H1 (cell line): ENCODE results near the gene GANAB. TPM values are rescaled to one million over a fixed set of nuclear protein-coding genes. Genes with fewer than 3 reads are reported as not detected.

ENCODE experiments used
- CTCF ChIA-PET: fragments of 300-600 bp; sonication (Branson Sonifier 250); formaldehyde crosslinking; loops from one replicate; lab custom pipeline; 2021; ENCODE audit not compliant: partially characterized antibody; lab: Charles Lee
- POLR2A ChIA-PET: fragments of 300-600 bp; sonication (Branson Sonifier 250); formaldehyde crosslinking; loops from one replicate; lab custom pipeline; 2021; ENCODE audit warnings: inconsistent platforms; ENCODE audit not compliant: partially characterized antibody; lab: Charles Lee
- DNase-seq, 2 experiments: peaks; one replicate each; pipeline versions ENCODE4 v3.0.0 to v3.0.0-alpha.2; 2010 to 2022; ENCODE audit warnings: low spot score in 2 of 2, low read depth in 1 of 2, mixed read lengths in 1 of 2
- FAIRE-seq: peaks from 2 replicates; lab custom pipeline; 2011; peaks lifted over from hg19 to GRCh38; lab: Jason Lieb, UNC
- H2AFZ ChIP-seq: 2 replicates; pipeline ENCODE4 v1.8.1; 2012; ENCODE audit warnings: low read length, inconsistent platforms
- H2AK5ac ChIP-seq: 2 replicates; pipeline ENCODE4 v1.6.1; 2013; ENCODE audit warnings: low read depth, low read length
- H2BK120ac ChIP-seq: replicated peaks from 2 replicates; pipeline ENCODE3; 2013; ENCODE audit warnings: low read depth, low read length, inconsistent platforms
- H2BK12ac ChIP-seq: 2 replicates; pipeline ENCODE4 v1.6.1; 2013; ENCODE audit warnings: low read depth, low read length
- H2BK15ac ChIP-seq: 2 replicates; pipeline ENCODE4 v1.6.1; 2013; ENCODE audit warnings: low read length
- H2BK20ac ChIP-seq: 2 replicates; pipeline ENCODE4 v1.6.1; 2013; ENCODE audit warnings: low read length
- H2BK5ac ChIP-seq: 2 replicates; pipeline ENCODE4 v1.6.1; 2013; ENCODE audit warnings: low read depth, low read length
- H3K14ac ChIP-seq: 2 replicates; pipeline ENCODE4 v1.6.1; 2013; ENCODE audit warnings: inconsistent platforms; ENCODE audit not compliant: insufficient read length
- H3K18ac ChIP-seq: 2 replicates; pipeline ENCODE4 v1.6.1; 2013; ENCODE audit warnings: low read length; ENCODE audit errors: extremely low read depth
- H3K23ac ChIP-seq: 2 replicates; pipeline ENCODE4 v1.6.1; 2013; ENCODE audit warnings: inconsistent platforms; ENCODE audit not compliant: insufficient read length
- H3K23me2 ChIP-seq: 2 replicates; pipeline ENCODE4 v1.6.1; 2013; ENCODE audit warnings: low read depth, low read length
- H3K27ac ChIP-seq: 2 replicates; pipeline ENCODE4 v1.6.1; 2011; ENCODE audit warnings: low read depth, low read length, inconsistent platforms
- H3K27me3 ChIP-seq, 4 experiments: replicated peaks in 1 of 4; 1 replicate in 1 of 4; 2 replicates in 3 of 4; pipeline versions ENCODE4 v1.6.1 to v1.8.1; 2011 to 2013; ENCODE audit warnings: low read length in 3 of 4, mild to moderate bottlenecking in 3 of 4, inconsistent platforms in 2 of 4, mixed read lengths in 2 of 4, moderate library complexity in 1 of 4; ENCODE audit not compliant: control insufficient read depth in 3 of 4, insufficient read depth in 3 of 4; ENCODE audit errors: extremely low read depth in 1 of 4
- H3K36me3 ChIP-seq, 4 experiments: 2 replicates each; pipeline versions ENCODE4 v1.6.1 to v1.8.1; 2011 to 2013; ENCODE audit warnings: mild to moderate bottlenecking in 4 of 4, low read length in 3 of 4, moderate library complexity in 2 of 4, control low read depth in 1 of 4, inconsistent platforms in 1 of 4; ENCODE audit not compliant: insufficient read depth in 4 of 4, control insufficient read depth in 2 of 4
- H3K4ac ChIP-seq: replicated peaks from 2 replicates; pipeline ENCODE3; 2013; ENCODE audit warnings: low read length, low read depth, mixed read lengths, inconsistent platforms; ENCODE audit not compliant: insufficient read length
- H3K4me1 ChIP-seq, 4 experiments: replicated peaks in 1 of 4; 1 replicate in 1 of 4; 2 replicates in 3 of 4; pipeline versions ENCODE4 v1.6.1 to v1.8.1; 2011 to 2013; ENCODE audit warnings: low read length in 3 of 4, inconsistent platforms in 2 of 4, mixed read lengths in 1 of 4; ENCODE audit not compliant: insufficient read depth in 4 of 4, control insufficient read depth in 3 of 4
- H3K4me2 ChIP-seq, 2 experiments: 2 replicates each; pipeline versions ENCODE4 v1.6.1 to v1.8.1; 2011 to 2013; ENCODE audit warnings: low read depth in 2 of 2, low read length in 2 of 2, control low read depth in 1 of 2, inconsistent platforms in 1 of 2, mild to moderate bottlenecking in 1 of 2; ENCODE audit not compliant: insufficient read depth in 1 of 2
- H3K4me3 ChIP-seq, 4 experiments: fragments of 200-600, 300-600 bp in 1 of 4; sonication (generic), shearing (Covaris generic), sonication (Bioruptor Twin) in 1 of 4; 2 replicates each; pipeline versions ENCODE4 v1.5.1 to v1.8.1; 2011 to 2016; ENCODE audit warnings: low read length in 4 of 4, low read depth in 3 of 4, control low read depth in 2 of 4, inconsistent platforms in 2 of 4, mild to moderate bottlenecking in 2 of 4, mixed read lengths in 1 of 4, moderate library complexity in 1 of 4; ENCODE audit not compliant: insufficient read depth in 2 of 4; ENCODE audit errors: extremely low read depth in 1 of 4
- H3K56ac ChIP-seq: replicated peaks from 2 replicates; pipeline ENCODE3; 2013; ENCODE audit warnings: low read depth, mild to moderate bottlenecking, mixed read lengths, low read length, inconsistent platforms; ENCODE audit not compliant: insufficient read length
- H3K79me1 ChIP-seq: 2 replicates; pipeline ENCODE4 v1.6.1; 2013; ENCODE audit warnings: low read depth, low read length, control low read depth
- H3K79me2 ChIP-seq, 2 experiments: 2 replicates each; pipeline versions ENCODE4 v1.6.1 to v1.8.1; 2012 to 2013; ENCODE audit warnings: low read length in 2 of 2, mild to moderate bottlenecking in 2 of 2, inconsistent platforms in 1 of 2; ENCODE audit not compliant: insufficient read depth in 2 of 2, control insufficient read depth in 1 of 2
- H3K9ac ChIP-seq, 4 experiments: replicated peaks in 1 of 4; 1 replicate in 1 of 4; 2 replicates in 3 of 4; pipeline versions ENCODE4 v1.6.1 to v1.8.1; 2011 to 2013; ENCODE audit warnings: low read depth in 3 of 4, low read length in 3 of 4, control low read depth in 2 of 4, mild to moderate bottlenecking in 2 of 4, moderate library complexity in 2 of 4, inconsistent platforms in 1 of 4; ENCODE audit errors: extremely low read depth in 1 of 4
- H3K9me3 ChIP-seq, 2 experiments: 2 replicates each; pipeline versions ENCODE4 v1.6.1 to v1.8.1; 2012 to 2013; ENCODE audit warnings: mild to moderate bottlenecking in 2 of 2, moderate library complexity in 2 of 2, control low read depth in 1 of 2, inconsistent platforms in 1 of 2, low read depth in 1 of 2, low read length in 1 of 2, mixed read lengths in 1 of 2; ENCODE audit not compliant: insufficient read depth in 2 of 2
- H4K20me1 ChIP-seq, 2 experiments: replicated peaks in 1 of 2; 2 replicates each; pipeline versions ENCODE3 to v1.8.1; 2011 to 2013; ENCODE audit warnings: inconsistent platforms in 2 of 2, low read length in 2 of 2, mild to moderate bottlenecking in 1 of 2; ENCODE audit not compliant: insufficient read depth in 2 of 2, control insufficient read depth in 1 of 2
- H4K5ac ChIP-seq: 2 replicates; pipeline ENCODE4 v1.6.1; 2013; ENCODE audit warnings: low read length, low read depth, mixed read lengths, inconsistent platforms; ENCODE audit not compliant: insufficient read length
- H4K8ac ChIP-seq: 2 replicates; pipeline ENCODE4 v1.8.0; 2013; ENCODE audit warnings: mild to moderate bottlenecking, moderate library complexity, low read length, inconsistent platforms; ENCODE audit not compliant: insufficient read depth; ENCODE audit errors: extremely low read depth
- H4K91ac ChIP-seq: replicated peaks from 2 replicates; pipeline ENCODE3; 2013; ENCODE audit warnings: low read length, mixed read lengths, inconsistent platforms; ENCODE audit not compliant: insufficient read length
- CBX8 ChIP-seq: fragments of 300-800, 300-1000 bp; sonication (generic); IDR thresholded peaks from 2 replicates; pipeline ENCODE4 v1.7.1; 2016; ENCODE audit warnings: low read depth, low read length, borderline replicate concordance
- FOSL1 ChIP-seq: IDR thresholded peaks from 2 replicates; pipeline ENCODE4 v1.6.1; 2011; ENCODE audit warnings: mild to moderate bottlenecking, low read depth, low read length, moderate library complexity; ENCODE audit not compliant: insufficient read depth
- POLR2A ChIP-seq, 2 experiments: IDR thresholded peaks; 1 replicate in 1 of 2; 2 replicates in 1 of 2; pipeline ENCODE4 v1.6.1; 2011; ENCODE audit warnings: low read depth in 2 of 2, low read length in 2 of 2, mild to moderate bottlenecking in 2 of 2; ENCODE audit errors: control extremely low read depth in 1 of 2
- WGBS, 2 experiments: shearing (Covaris generic) in 1 of 2; methylation state at CpG; one replicate each; pipeline versions ENCODE4 v1.1.6 to v1.1.7; 2013 to 2015; ENCODE audit warnings: low lambda C conversion rate in 2 of 2, mixed read lengths in 2 of 2, inconsistent platforms in 1 of 2, low coverage in 1 of 2, missing lambda C conversion rate in 1 of 2; ENCODE audit not compliant: insufficient replicate concordance in 2 of 2, insufficient coverage in 1 of 2, insufficient read length in 1 of 2; ENCODE audit errors: extremely low coverage in 1 of 2, missing lambda C conversion rate in 1 of 2; 5-methylcytosine and 5-hydroxymethylcytosine counted together
- polyA plus RNA-seq, 7 experiments: library from polyadenylated mRNA; depleted of rRNA in 3 of 7; stranded (reverse) in 5 of 7; unstranded in 2 of 7; fragments of >200 nt in 5 of 7; fragments of 200-250 nt in 2 of 7; gene quantifications; 1 replicate in 5 of 7; 2 replicates in 1 of 7; 4 replicates in 1 of 7; pipeline versions ENCODE4 v1.2.1 to v1.2.3, GENCODE V29; 2011 to 2013; ENCODE audit warnings: missing spikeins in 2 of 7, mixed read lengths in 2 of 7
- total RNA-seq: library from RNA; stranded (reverse); fragmentation: NEBNext Ultra II Directional; extraction: Animal tissue kit (Norgen Biotek cat#: 25700); gene quantifications from 2 replicates; pipeline ENCODE4 v1.2.1, GENCODE V29; 2021
- TF ChIP-seq, protein P1 (sequence below): IDR thresholded peaks from 2 replicates; pipeline ENCODE4 v1.6.1; 2011; ENCODE audit warnings: low read length, improper control_type of control experiment

Gene GANAB
- total and polyA plus RNA-seq, 2 of the 8 experiments (the other 6 are each of a cell fraction or from before 2014, with no cell fraction given) = 289 to 330 TPM

DNA sequence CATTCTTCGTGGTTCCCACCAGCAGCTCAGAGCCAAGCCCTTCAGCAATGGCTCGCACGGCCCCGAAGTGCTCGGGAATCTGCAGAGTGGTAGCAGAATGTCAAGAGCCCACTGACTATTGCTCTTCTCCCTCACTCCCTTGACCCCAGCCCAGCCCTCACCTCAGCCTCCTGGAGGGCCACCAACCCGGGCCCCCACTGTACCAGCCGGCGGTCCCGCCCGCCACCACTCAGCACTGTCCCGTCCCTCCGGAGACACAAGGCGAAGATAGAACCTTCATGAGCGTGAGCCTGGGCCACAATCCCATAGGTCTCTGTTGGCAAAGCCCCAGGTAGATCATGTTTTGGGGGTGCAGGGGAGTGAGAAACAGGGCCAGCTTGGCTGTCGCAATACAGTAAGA, 40.5 kb downstream of the GANAB start:
- H4K91ac ChIP-seq = no peak overlapping the region
- no peak overlapping the region for H2AFZ ChIP-seq
- H3K4ac ChIP-seq = no peak overlapping the region
- ChIA-PET POLR2A (interaction anchor here (0.7 to 15.8 kb wide), 6 partner anchors 10 to 235 kb away, joined by 3 to 235 read pairs (median 6); partner anchors contain the start of genes C11orf98, CSKMT, LBHD1 and MTA2), CTCF (interaction anchor here (10.2 kb wide), 1 partner anchor 12 kb away, joined by 97 read pairs; the partner anchor contains the start of gene TUT1)
- no peak overlapping the region for H4K5ac ChIP-seq
- H3K4me2 ChIP-seq = no peak overlapping the region
- H3K23me2 ChIP-seq = peaks cover 15% of the 10 kb centered on the region; the same call in 1 of the 2 replicates
- no peak overlapping the region for H2BK15ac ChIP-seq
- no peak overlapping the region for H3K27ac ChIP-seq
- H4K8ac ChIP-seq = no peak overlapping the region; the same call in 1 of the 2 replicates
- H2BK20ac ChIP-seq = no peak overlapping the region
- no peak overlapping the region for H3K14ac ChIP-seq
- DNase-seq (no peak), FAIRE-seq (no peak)
- H2BK5ac ChIP-seq = no peak overlapping the region
- H2BK12ac ChIP-seq = no peak overlapping the region
- no peak overlapping the region for H2AK5ac ChIP-seq
- no peak overlapping the region for H3K4me3 ChIP-seq
- H3K9me3 ChIP-seq = no peaks in the 10 kb centered on the region
- peaks cover 0 to 13% (median 11%) of the 10 kb centered on the region in 4 experiments; a peak in 6 of 7 replicates for H3K27me3 ChIP-seq
- no peak overlapping the region for H3K56ac ChIP-seq
- H2BK120ac ChIP-seq = no peak overlapping the region
- H3K79me2 ChIP-seq = 0 out of 4 replicates have a peak, but pooled peaks cover 0 to under 1% of the 10 kb centered on the region in 2 experiments
- WGBS, 2 experiments = 97% methylated on average over 15 of the region's 15 CpGs; no CpG with 5 or more reads in 1 of the 2 experiments
- no peaks in the 10 kb centered on the region; the same call in 1 of the 2 replicates for H3K79me1 ChIP-seq
- H3K36me3 ChIP-seq = no peaks in the 10 kb centered on the region; a peak in 2 of 8 replicates
- no peak overlapping the region for H3K18ac ChIP-seq
- H4K20me1 ChIP-seq = peaks cover 0 to 2% of the 10 kb centered on the region in 2 experiments
- no peak overlapping the region for H3K9ac ChIP-seq
- no peak overlapping the region for H3K23ac ChIP-seq
- H3K4me1 ChIP-seq = peaks cover 3 to 26% (median 12%) of the 10 kb centered on the region in 4 experiments
- TF ChIP-seq, protein P1, sequence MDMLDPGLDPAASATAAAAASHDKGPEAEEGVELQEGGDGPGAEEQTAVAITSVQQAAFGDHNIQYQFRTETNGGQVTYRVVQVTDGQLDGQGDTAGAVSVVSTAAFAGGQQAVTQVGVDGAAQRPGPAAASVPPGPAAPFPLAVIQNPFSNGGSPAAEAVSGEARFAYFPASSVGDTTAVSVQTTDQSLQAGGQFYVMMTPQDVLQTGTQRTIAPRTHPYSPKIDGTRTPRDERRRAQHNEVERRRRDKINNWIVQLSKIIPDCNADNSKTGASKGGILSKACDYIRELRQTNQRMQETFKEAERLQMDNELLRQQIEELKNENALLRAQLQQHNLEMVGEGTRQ = no peak
- TF ChIP-seq FOSL1 = no peak
- TF ChIP-seq POLR2A (IDR thresholded peaks at IDR 0.05; ENCODE audit: control extremely low read depth in 1 of 2, low read depth in 2 of 2, low read length in 2 of 2) = no peak
- TF ChIP-seq CBX8 = no peak
